IMR-90 (cell line): ENCODE measurements around the gene ZFP36L1. TPM values are rescaled to one million over a fixed set of nuclear protein-coding genes. Genes with fewer than 3 reads are reported as not detected.

Experiments
- ATAC-seq: fragments of 200-7000 bp; cut with Tn5 transposase; 2 replicates; pipeline ENCODE4 v1.9.1; 2020; ENCODE audit warnings: low read depth, mild to moderate bottlenecking, moderate library complexity
- BruUV-seq: library from RNA; stranded (reverse); fragments of 400-500 nt; replicated peaks from 2 replicates; lab custom pipeline; 2021; lab: Mats Ljungman, UMichigan
- CTCF ChIA-PET: fragments of 300-600 bp; formaldehyde crosslinking; extraction: SDS; loops from one replicate; lab custom pipeline; 2021; ENCODE audit warnings: antibody characterized with exemption; lab: Yijun Ruan, JAX
- POLR2A ChIA-PET: fragments of 300-600 bp; sonication (Branson Sonifier 250); formaldehyde crosslinking; loops from one replicate; lab custom pipeline; 2022; ENCODE audit warnings: antibody characterized with exemption; ENCODE audit not compliant: unreplicated experiment; lab: Charles Lee
- DNase-seq: peaks from one replicate; pipeline ENCODE4 v3.0.0; 2013
- H2AFZ ChIP-seq: replicated peaks from 2 replicates; pipeline ENCODE3; 2013; ENCODE audit warnings: low read length, mild to moderate bottlenecking; ENCODE audit not compliant: poor library complexity
- H2AK5ac ChIP-seq: 2 replicates; pipeline ENCODE4 v1.6.1; 2013; ENCODE audit warnings: low read depth, low read length, inconsistent platforms
- H2AK9ac ChIP-seq: replicated peaks from 2 replicates; pipeline ENCODE3; 2013; ENCODE audit warnings: mild to moderate bottlenecking, low read depth, low read length, moderate library complexity; ENCODE audit not compliant: poor library complexity
- H2BK120ac ChIP-seq: 2 replicates; pipeline ENCODE4 v1.6.1; 2013; ENCODE audit warnings: low read depth, low read length, inconsistent platforms
- H2BK15ac ChIP-seq: 3 replicates; pipeline ENCODE4 v1.6.1; 2013; ENCODE audit warnings: low read depth, low read length, inconsistent platforms
- H2BK20ac ChIP-seq: 2 replicates; pipeline ENCODE4 v1.6.1; 2013; ENCODE audit warnings: low read depth, mild to moderate bottlenecking, inconsistent platforms, low read length, moderate library complexity
- H2BK5ac ChIP-seq: 2 replicates; pipeline ENCODE4 v1.6.1; 2013; ENCODE audit warnings: mild to moderate bottlenecking, low read depth, low read length, inconsistent platforms; ENCODE audit not compliant: poor library complexity, severe bottlenecking
- H3K14ac ChIP-seq: replicated peaks from 2 replicates; pipeline ENCODE4 v1.6.1; 2013; ENCODE audit warnings: low read depth, low read length, inconsistent platforms
- H3K18ac ChIP-seq: 2 replicates; pipeline ENCODE4 v1.6.1; 2013; ENCODE audit warnings: low read depth, low read length, control low read depth
- H3K23ac ChIP-seq: 2 replicates; pipeline ENCODE4 v1.6.1; 2013; ENCODE audit warnings: low read depth, low read length, inconsistent platforms
- H3K27ac ChIP-seq: 2 replicates; pipeline ENCODE4 v1.5.1; 2013; ENCODE audit warnings: mild to moderate bottlenecking, control low read depth, low read length; ENCODE audit not compliant: insufficient read depth
- H3K27me3 ChIP-seq: 2 replicates; pipeline ENCODE4 v1.6.1; 2013; ENCODE audit warnings: low read length; ENCODE audit not compliant: control insufficient read depth, insufficient read depth
- H3K36me3 ChIP-seq: 2 replicates; pipeline ENCODE4 v1.6.1; 2013; ENCODE audit warnings: low read length, mixed read lengths; ENCODE audit not compliant: control insufficient read depth, insufficient read depth
- H3K4ac ChIP-seq: 2 replicates; pipeline ENCODE4 v1.6.1; 2013; ENCODE audit warnings: low read depth, low read length, inconsistent platforms
- H3K4me1 ChIP-seq: 2 replicates; pipeline ENCODE4 v1.6.1; 2013; ENCODE audit warnings: low read length, mixed read lengths; ENCODE audit not compliant: control insufficient read depth, insufficient read depth
- H3K4me2 ChIP-seq: 2 replicates; pipeline ENCODE4 v1.6.1; 2013; ENCODE audit warnings: low read depth, mild to moderate bottlenecking, control low read depth, low read length, moderate library complexity
- H3K4me3 ChIP-seq: 2 replicates; pipeline ENCODE4 v1.5.1; 2013; ENCODE audit warnings: low read depth, mild to moderate bottlenecking, control low read depth, low read length, moderate library complexity; ENCODE audit not compliant: insufficient read depth
- H3K56ac ChIP-seq: 2 replicates; pipeline ENCODE4 v1.6.1; 2013; ENCODE audit warnings: low read length, inconsistent platforms; ENCODE audit not compliant: insufficient read depth; ENCODE audit errors: extremely low read depth
- H3K79me1 ChIP-seq, 2 experiments: 2 replicates each; pipeline ENCODE4 v1.6.1; 2013; ENCODE audit warnings: low read length in 2 of 2, inconsistent platforms in 1 of 2, low read depth in 1 of 2
- H3K9ac ChIP-seq: 2 replicates; pipeline ENCODE4 v1.6.1; 2013; ENCODE audit warnings: low read depth, low read length, control low read depth
- H3K9me1 ChIP-seq: 2 replicates; pipeline ENCODE4 v1.6.1; 2013; ENCODE audit warnings: low read length, inconsistent platforms; ENCODE audit not compliant: insufficient read depth
- H3K9me3 ChIP-seq: 2 replicates; pipeline ENCODE4 v1.6.1; 2013; ENCODE audit warnings: low read length; ENCODE audit not compliant: control insufficient read depth, insufficient read depth
- H4K20me1 ChIP-seq: 2 replicates; pipeline ENCODE4 v1.6.1; 2013; ENCODE audit warnings: low read length, inconsistent platforms; ENCODE audit not compliant: insufficient read depth
- H4K5ac ChIP-seq: 2 replicates; pipeline ENCODE4 v1.6.1; 2013; ENCODE audit warnings: mild to moderate bottlenecking, low read depth, low read length, control low read depth
- H4K8ac ChIP-seq, 2 experiments: 2 replicates each; pipeline ENCODE4 v1.6.1; 2013; ENCODE audit warnings: low read depth in 2 of 2, low read length in 2 of 2, control low read depth in 1 of 2, inconsistent platforms in 1 of 2
- H4K91ac ChIP-seq: 2 replicates; pipeline ENCODE4 v1.6.1; 2013; ENCODE audit warnings: low read depth, low read length, inconsistent platforms; ENCODE audit not compliant: insufficient read depth
- BHLHE40 ChIP-seq: fragments of 150-350 bp; IDR thresholded peaks from 2 replicates; pipeline ENCODE4 v1.6.1; 2016; ENCODE audit warnings: mild to moderate bottlenecking, low read depth, low read length
- CEBPB ChIP-seq: IDR thresholded peaks from 2 replicates; pipeline ENCODE4 v1.6.1; 2012; ENCODE audit warnings: low read depth, low read length, improper control_type of control experiment
- CHD1 ChIP-seq: IDR thresholded peaks from 2 replicates; pipeline ENCODE4 v1.6.1; 2012; ENCODE audit warnings: low read depth, low read length, improper control_type of control experiment
- CTCF ChIP-seq: conservative IDR thresholded peaks from 2 replicates; pipeline ENCODE4 v1.5.1; 2012; ENCODE audit warnings: mild to moderate bottlenecking, low read depth, low read length, improper control_type of control experiment
- FOS ChIP-seq: fragments of 150-350 bp; IDR thresholded peaks from 2 replicates; pipeline ENCODE4 v1.6.1; 2016; ENCODE audit warnings: low read depth, low read length
- MAFK ChIP-seq: IDR thresholded peaks from 2 replicates; pipeline ENCODE4 v1.6.1; 2012; ENCODE audit warnings: low read depth, low read length, improper control_type of control experiment
- MAZ ChIP-seq: IDR thresholded peaks from 2 replicates; pipeline ENCODE4 v1.6.1; 2012; ENCODE audit warnings: low read depth, mild to moderate bottlenecking, low read length, improper control_type of control experiment, moderate library complexity, borderline replicate concordance
- MXI1 ChIP-seq: IDR thresholded peaks from 2 replicates; pipeline ENCODE4 v1.6.1; 2012; ENCODE audit warnings: low read depth, mild to moderate bottlenecking, low read length, moderate library complexity, borderline replicate concordance
- NFE2L2 ChIP-seq: fragments of 150-350 bp; IDR thresholded peaks from 2 replicates; pipeline ENCODE4 v1.6.1; 2016; ENCODE audit warnings: low read depth, mild to moderate bottlenecking, low read length
- POLR2A ChIP-seq: IDR thresholded peaks from 2 replicates; pipeline ENCODE4 v1.6.1; 2012; ENCODE audit warnings: mild to moderate bottlenecking, low read depth, low read length
- RAD21 ChIP-seq: IDR thresholded peaks from 2 replicates; pipeline ENCODE4 v1.6.1; 2012; ENCODE audit warnings: low read length, improper control_type of control experiment
- RFX5 ChIP-seq: IDR thresholded peaks from 2 replicates; pipeline ENCODE4 v1.8.0; 2012; ENCODE audit warnings: low read depth, mild to moderate bottlenecking, low read length, moderate library complexity
- SMC3 ChIP-seq: fragments of 150-350 bp; IDR thresholded peaks from 2 replicates; pipeline ENCODE4 v1.6.1; 2016; ENCODE audit warnings: low read depth, mild to moderate bottlenecking, antibody characterized with exemption, low read length, moderate library complexity
- USF2 ChIP-seq: fragments of 150-350 bp; IDR thresholded peaks from 2 replicates; pipeline ENCODE4 v1.6.1; 2017; ENCODE audit warnings: mild to moderate bottlenecking, antibody characterized with exemption, low read length, low read depth
- WGBS, 2 experiments: methylation state at CpG; one replicate each; pipeline versions ENCODE4 v1.1.5 to v1.1.7; 2013; ENCODE audit warnings: missing lambda C conversion rate in 2 of 2; ENCODE audit not compliant: insufficient read length in 1 of 2; ENCODE audit errors: extremely low coverage in 2 of 2; 5-methylcytosine and 5-hydroxymethylcytosine counted together
- dilution Hi-C: fragments of 300-500 bp; cut with HindIII; formaldehyde crosslinking; loops from one replicate; pipeline ENCODE4 v1.14.3; 2018; ENCODE audit warnings: low sequenced_read_pairs; ENCODE audit not compliant: unreplicated experiment
- in situ Hi-C: fragments of 300-500 bp; cut with MboI; formaldehyde crosslinking; loops from 3 replicates; pipeline ENCODE4 v1.14.3; 2019; ENCODE audit warnings: low sequenced_read_pairs, inconsistent platforms, mixed read lengths
- intact Hi-C: fragments of 100-400 bp; cut with micrococcal nuclease; formaldehyde crosslinking; loops from 2 replicates; pipeline ENCODE4 v1.10.0; 2022
- polyA plus RNA-seq, 3 experiments: library from polyadenylated mRNA; depleted of rRNA; stranded (reverse); fragments of >200 nt; gene quantifications; 2 replicates each; pipeline ENCODE4 v1.2.3, GENCODE V29; 2012; ENCODE audit warnings: low replicate concordance in 1 of 3
- total RNA-seq: library from RNA; depleted of rRNA; stranded (reverse); fragments of >200 nt; gene quantifications from 2 replicates; pipeline ENCODE4 v1.2.3, GENCODE V29; 2012
- TF ChIP-seq, protein P1 (sequence below): fragments of 150-350 bp; IDR thresholded peaks from 2 replicates; pipeline ENCODE4 v1.6.1; 2016; ENCODE audit warnings: low read depth, mild to moderate bottlenecking, low read length, moderate library complexity, borderline replicate concordance

ZFP36L1 gene
- total and polyA plus RNA-seq, 2 of the 4 experiments (the other 2 are of a cell fraction) = 6.5 to 140 TPM

DNA sequence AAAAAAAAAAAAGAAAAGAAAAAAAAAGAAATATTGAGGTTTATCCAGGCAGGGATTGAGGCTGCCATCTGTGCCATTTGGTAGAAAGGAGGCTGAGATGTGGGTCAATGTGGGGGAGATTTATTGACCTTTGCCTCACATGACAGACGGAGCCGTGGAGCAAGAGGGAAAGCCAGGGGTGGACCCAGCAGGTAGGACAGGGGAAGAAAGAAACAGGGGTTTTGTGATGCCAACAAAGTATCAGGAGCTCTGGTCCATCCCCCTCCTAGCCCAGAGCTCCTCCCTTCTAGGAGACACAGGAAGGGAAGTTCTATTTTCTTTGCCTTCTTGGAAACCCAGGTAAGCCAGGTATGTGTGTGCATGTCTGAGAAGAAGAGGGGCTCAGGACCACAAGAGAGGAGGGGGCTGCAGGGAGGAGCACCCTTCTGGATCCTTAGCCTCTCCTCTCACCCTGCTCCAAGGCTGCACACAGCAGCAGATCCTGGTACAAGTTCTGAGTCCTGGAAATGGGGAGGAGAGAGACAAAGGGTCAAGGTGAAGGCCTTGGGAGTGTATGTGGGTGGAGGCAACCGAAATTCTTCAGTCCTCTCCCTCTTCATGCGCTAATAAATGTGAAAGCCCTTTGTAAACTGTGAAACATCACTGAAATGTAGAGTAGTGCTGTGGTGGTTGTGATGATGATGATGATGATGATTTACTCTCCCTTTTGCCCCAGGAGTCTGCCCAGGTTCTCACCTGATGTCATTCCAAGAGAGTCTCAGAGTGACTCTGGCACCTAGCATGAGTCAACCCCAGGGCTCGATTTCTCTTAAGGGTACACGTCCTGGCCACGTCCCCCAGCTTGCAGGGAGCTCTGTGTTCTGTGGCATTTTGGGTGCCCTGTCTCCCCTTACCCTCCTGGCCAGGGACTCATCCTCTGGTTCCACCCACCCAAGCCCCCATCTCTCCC is 26.3 kb downstream of the ZFP36L1 start:
- no peaks in the 10 kb centered on the region for H3K9me3 ChIP-seq
- no peaks in the 10 kb centered on the region for H3K79me1 ChIP-seq
- H2BK20ac ChIP-seq = no peak overlapping the region
- no peak overlapping the region for H3K27ac ChIP-seq
- no peak overlapping the region for H2AFZ ChIP-seq
- DNase-seq (no peak), ATAC-seq (no peak)
- H3K23ac ChIP-seq = no peak overlapping the region
- H4K8ac ChIP-seq = no peak overlapping the region
- H4K20me1 ChIP-seq = no peaks in the 10 kb centered on the region
- intact Hi-C loops = no loop called here
- H3K4me3 ChIP-seq = no peak overlapping the region
- H3K14ac ChIP-seq = no peak overlapping the region
- no peak overlapping the region for H2BK5ac ChIP-seq
- no CpG with 5 or more reads among the region's 7 CpGs for WGBS, 2 experiments
- ChIA-PET CTCF (no interaction called here), POLR2A (no interaction called here)
- H3K9me1 ChIP-seq = peaks cover 7% of the 10 kb centered on the region; the same call in 1 of the 2 replicates
- dilution Hi-C loops = no loop called here
- H3K56ac ChIP-seq = no peak overlapping the region
- H3K18ac ChIP-seq = no peak overlapping the region
- H4K5ac ChIP-seq = no peak overlapping the region
- no peak overlapping the region for H2AK9ac ChIP-seq
- in situ Hi-C loops = no loop called here
- no peaks in the 10 kb centered on the region for H3K36me3 ChIP-seq
- no peak overlapping the region for H2BK120ac ChIP-seq
- H2AK5ac ChIP-seq = no peak overlapping the region
- peaks cover 13% of the 10 kb centered on the region for H3K4me1 ChIP-seq
- H3K4me2 ChIP-seq = no peak overlapping the region
- H3K4ac ChIP-seq = no peak overlapping the region
- H2BK15ac ChIP-seq = no peak overlapping the region
- no peaks in the 10 kb centered on the region; the same call in 1 of the 2 replicates for H3K27me3 ChIP-seq
- H3K9ac ChIP-seq = no peak overlapping the region
- no peak overlapping the region for H4K91ac ChIP-seq
- BruUV-seq = no TSS peak
- TF ChIP-seq BHLHE40 (no peak), RAD21 (no peak), SMC3 (no peak), RFX5 (no peak), USF2 (no peak), POLR2A (no peak), NFE2L2 (no peak), CTCF (no peak), CHD1 (no peak), CEBPB (no peak), MXI1 (no peak), MAZ (no peak), FOS (no peak), MAFK (no peak)
- TF ChIP-seq, protein P1, sequence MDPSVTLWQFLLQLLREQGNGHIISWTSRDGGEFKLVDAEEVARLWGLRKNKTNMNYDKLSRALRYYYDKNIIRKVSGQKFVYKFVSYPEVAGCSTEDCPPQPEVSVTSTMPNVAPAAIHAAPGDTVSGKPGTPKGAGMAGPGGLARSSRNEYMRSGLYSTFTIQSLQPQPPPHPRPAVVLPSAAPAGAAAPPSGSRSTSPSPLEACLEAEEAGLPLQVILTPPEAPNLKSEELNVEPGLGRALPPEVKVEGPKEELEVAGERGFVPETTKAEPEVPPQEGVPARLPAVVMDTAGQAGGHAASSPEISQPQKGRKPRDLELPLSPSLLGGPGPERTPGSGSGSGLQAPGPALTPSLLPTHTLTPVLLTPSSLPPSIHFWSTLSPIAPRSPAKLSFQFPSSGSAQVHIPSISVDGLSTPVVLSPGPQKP = no peak
